Renal cortex interstitium (tissue), 11 donors: Measurements from ENCODE around the gene ZFAND2B. TPM values are rescaled to one million over a fixed set of nuclear protein-coding genes. Genes with fewer than 3 reads are reported as not detected.

ENCODE experiments used
- DNase-seq, 11 donors: peaks; one replicate each; pipeline ENCODE4 v3.0.0-alpha.2; 2013; ENCODE audit warnings: low read depth in 9 of 11, low spot score in 4 of 11; ENCODE audit errors: extremely low read depth in 1 of 11
- polyA plus RNA-seq, 3 donors: library from polyadenylated mRNA; unstranded; fragments of 120-200 nt; gene quantifications; one replicate each; pipeline ENCODE4 v1.2.1, GENCODE V29; 2013; ENCODE audit not compliant: insufficient read length in 3 of 3

The ZFAND2B gene
- polyA plus RNA-seq, 3 donors, result 36.1 to 50.4 (median 43.0) TPM

DNA sequence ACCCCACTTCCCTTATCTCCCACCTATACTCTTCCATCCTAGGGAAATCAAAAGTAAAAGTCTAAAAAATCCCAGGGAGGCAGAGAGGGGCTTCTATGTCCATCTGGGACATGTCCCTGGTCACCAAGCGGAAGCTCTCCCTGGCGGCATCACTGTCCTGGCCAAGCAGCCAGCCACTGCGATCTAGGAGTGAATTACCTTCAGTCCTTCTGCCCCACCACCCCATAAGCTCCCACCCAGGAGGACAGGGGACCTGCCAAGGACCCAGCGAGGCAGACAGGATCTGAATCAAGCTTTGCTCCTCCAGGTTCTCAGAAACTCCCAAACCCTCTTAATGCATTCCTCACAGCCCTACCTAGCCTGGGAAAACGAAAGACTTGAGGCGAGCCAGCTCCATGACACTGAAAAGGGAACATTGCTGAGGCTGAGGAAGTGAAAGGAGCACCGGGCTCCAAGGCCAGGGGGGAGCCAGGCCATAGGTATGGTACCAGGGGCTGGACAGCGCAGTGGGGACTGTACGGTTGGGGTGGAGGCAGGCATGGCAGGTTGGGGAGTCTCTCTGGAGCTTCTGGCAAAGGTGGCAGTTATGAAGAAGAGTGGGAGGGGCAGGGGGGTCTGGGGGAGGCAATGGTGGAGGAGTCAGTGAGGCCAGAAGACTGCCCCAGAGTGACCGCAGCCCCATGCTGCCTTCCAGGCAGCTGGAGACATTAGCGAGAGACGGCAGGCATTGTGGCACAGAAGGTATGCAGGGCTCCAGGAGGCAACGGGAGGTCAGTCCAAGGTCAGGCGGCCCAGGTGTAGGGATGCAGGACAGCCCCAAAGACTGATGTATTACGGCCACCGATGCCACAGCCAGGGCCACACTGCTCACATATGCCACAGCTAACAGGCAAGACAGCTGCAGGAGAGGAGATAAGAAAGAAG, 34.1 kb upstream of the ZFAND2B start:
- DNase-seq, result no peak

GRCh38 chr2:219173176-219173575, 33.4 kb upstream of the ZFAND2B start:
- no peak for DNase-seq

DNA sequence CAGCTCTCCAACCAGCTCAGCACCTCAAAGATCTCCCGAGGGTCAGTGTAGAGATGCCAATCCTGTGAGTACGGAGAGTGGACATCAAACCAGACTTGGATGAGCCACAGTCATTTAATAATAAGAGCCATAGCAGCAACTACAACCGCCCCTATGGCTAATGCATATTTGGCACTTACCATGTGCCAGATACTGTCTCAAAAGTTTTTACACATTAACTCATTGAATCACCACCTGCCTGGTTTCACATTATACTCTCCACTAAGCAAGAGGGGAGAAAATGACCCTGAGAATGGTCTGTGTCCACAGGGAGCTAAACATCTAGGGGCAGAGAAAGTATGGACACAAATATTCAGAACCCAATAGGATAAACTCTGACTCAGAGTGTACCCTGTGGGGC, 32.4 kb upstream of the ZFAND2B start:
- DNase-seq, result no peak

- no peak for DNase-seq
These were observed 31.8 kb upstream of the ZFAND2B start for GRCh38 chr2:219174801-219175200.

DNA sequence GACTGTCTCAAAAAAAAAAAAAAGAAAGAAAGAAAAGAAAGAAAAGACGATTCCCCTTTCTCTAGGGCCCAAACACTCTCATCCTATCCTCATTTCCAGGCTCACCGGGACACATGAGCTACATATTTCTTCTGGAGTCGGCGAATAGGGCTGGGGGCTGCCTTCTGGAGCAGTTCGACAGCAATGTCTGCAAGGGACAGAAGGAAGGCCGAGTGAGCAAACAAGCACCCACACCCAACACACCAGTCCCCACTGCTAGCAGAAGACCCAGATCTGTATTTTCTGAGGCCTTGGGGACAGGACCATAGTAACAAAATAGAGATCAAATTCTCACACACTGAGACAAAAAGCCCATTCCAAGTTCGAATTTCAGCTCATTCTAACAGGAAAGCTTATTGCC, 31.1 kb upstream of the ZFAND2B start:
- DNase-seq, result no peak

- peak in 8 of 11 donors; percentile 9 to 38 (median 25) for DNase-seq
These were observed 30.4 kb upstream of the ZFAND2B start for GRCh38 chr2:219175928-219176817.

DNA sequence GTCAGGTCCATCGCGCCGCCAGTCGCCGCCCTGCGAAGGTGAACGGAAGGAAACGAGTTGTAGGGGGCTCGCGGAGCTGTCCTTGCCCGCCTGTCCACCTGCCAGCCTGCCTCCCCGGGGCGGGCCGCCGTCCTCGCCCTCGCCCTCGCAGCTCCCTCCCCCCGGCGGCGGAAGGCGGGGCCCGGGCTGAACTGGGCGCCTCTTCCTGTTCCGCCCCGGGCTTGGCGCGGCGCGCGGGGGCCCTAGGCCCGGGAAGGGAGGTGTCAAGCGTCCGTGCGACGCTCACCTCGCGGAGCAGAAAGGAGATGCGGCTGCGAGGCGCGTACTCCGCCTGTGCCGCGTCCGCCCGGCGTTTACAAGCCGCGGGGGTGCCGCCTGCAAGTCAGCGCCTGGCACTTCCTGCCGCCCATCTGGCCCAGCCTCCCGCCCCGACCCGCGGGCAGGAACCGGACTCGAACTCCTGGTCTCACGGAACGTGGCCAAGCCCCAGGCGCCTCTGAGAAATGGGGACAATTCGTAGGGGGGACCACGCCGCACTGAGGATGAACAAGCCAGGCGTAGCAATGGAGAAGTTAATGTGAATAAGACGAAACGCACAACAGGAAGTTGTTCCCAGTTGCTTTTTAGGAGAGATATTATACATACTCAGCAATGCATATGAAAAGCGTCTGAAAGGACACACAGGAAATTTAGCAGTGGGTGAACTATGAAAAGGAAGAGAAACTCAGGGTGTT, 29.6 kb upstream of the ZFAND2B start, which contains the start of gene CNPPD1:
Gene CNPPD1, minus strand, starts transcription at position 108 of the 734 bp plus-strand sequence. Its CDS starts 97 bp downstream, at position 11.
- DNase-seq, result peak in 9 of 11 donors; percentile 50 to 78 (median 67)

GRCh38 chr2:219177552-219178376, 28.8 kb upstream of the ZFAND2B start, which contains the start of gene RETREG2:
RETREG2 (plus strand) TSS chr2:219178275; CDS start chr2:219178353, 78 bp downstream.
- peak in 10 of 11 donors; percentile 66 to 86 (median 80) for DNase-seq

GRCh38 chr2:219178377-219179175, 28.0 kb upstream of the ZFAND2B start:
- peak in 7 of 11 donors; percentile 9 to 35 (median 20) for DNase-seq

GRCh38 chr2:219179601-219180465, 26.7 kb upstream of the ZFAND2B start:
- no peak for DNase-seq

DNA sequence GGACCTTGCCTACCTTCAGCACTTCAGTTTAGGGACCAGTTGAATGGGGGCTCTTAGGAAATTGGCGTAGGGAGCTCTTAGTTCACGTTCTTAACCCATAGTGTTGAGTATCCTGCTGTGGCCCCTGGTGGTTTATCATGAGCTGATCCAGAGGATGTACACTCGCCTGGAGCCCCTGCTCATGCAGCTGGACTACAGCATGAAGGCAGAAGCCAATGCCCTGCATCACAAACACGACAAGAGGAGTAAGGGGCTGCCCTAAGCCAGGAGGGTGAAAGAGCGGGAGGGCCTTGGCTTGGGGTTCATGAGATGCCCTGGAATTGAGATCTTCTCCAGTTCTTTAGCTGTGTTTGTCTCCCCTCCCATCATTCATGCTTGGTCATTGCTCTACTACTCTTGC, 25.6 kb upstream of the ZFAND2B start:
- no peak for DNase-seq

GRCh38 chr2:219181531-219181930, 25.1 kb upstream of the ZFAND2B start:
- no peak for DNase-seq

GRCh38 chr2:219182331-219183150, 24.0 kb upstream of the ZFAND2B start:
- no peak for DNase-seq

GRCh38 chr2:219183151-219183772, 23.3 kb upstream of the ZFAND2B start:
- DNase-seq, result no peak

DNA sequence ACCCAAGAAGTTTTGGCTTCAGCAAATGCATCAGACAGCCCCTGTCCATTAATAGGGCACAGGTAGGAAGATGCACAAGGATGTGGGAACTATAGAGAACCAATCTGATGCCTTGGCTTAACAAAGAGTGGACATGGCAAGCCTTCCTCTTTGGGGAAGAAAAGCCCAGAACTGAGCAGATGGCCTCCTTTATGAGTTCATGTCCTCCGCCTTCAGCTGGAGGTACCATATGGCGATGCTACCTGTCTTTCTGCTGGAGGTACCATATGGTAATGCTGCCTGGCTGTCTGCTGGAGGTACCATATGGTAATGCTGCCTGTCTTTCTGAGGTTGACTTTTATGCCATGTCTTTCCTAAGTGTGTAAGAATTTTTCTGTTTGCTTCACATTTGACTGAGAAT, 22.5 kb upstream of the ZFAND2B start:
- no peak for DNase-seq
